IPS-20b (cell line): ENCODE measurements around the gene AP2S1.
A peak's percentile ranks its signal among the peaks of the same experiment; 100 is the strongest.
"Not testable (repeated sequence)": the region's sequence is repeated elsewhere in the genome, so short reads cannot be mapped to it uniquely, and the experiment has no call there.

Experiments
- H3K27ac ChIP-seq: one replicate; pipeline ENCODE4 v1.5.1; 2013; ENCODE audit warnings: low read length
- H3K27me3 ChIP-seq: 2 replicates; pipeline ENCODE4 v1.6.1; 2013; ENCODE audit warnings: mild to moderate bottlenecking, low read length, inconsistent platforms; ENCODE audit not compliant: insufficient read depth
- H3K36me3 ChIP-seq: 2 replicates; pipeline ENCODE4 v1.6.1; 2013; ENCODE audit warnings: low read depth, mild to moderate bottlenecking, inconsistent platforms, low read length, moderate library complexity; ENCODE audit not compliant: insufficient read depth
- H3K4me1 ChIP-seq: 2 replicates; pipeline ENCODE4 v1.6.1; 2013; ENCODE audit warnings: mild to moderate bottlenecking, control low read depth, inconsistent platforms, low read length, moderate library complexity; ENCODE audit not compliant: insufficient read depth
- H3K4me3 ChIP-seq: 2 replicates; pipeline ENCODE4 v1.5.1; 2013; ENCODE audit warnings: mild to moderate bottlenecking, low read length, inconsistent platforms
- H3K9ac ChIP-seq: 2 replicates; pipeline ENCODE4 v1.6.1; 2013; ENCODE audit warnings: low read depth, mild to moderate bottlenecking, inconsistent platforms, low read length, moderate library complexity
- H3K9me3 ChIP-seq: 2 replicates; pipeline ENCODE4 v1.6.1; 2013; ENCODE audit warnings: mild to moderate bottlenecking, low read depth, low read length, inconsistent platforms; ENCODE audit not compliant: insufficient read depth

Gene AP2S1

DNA sequence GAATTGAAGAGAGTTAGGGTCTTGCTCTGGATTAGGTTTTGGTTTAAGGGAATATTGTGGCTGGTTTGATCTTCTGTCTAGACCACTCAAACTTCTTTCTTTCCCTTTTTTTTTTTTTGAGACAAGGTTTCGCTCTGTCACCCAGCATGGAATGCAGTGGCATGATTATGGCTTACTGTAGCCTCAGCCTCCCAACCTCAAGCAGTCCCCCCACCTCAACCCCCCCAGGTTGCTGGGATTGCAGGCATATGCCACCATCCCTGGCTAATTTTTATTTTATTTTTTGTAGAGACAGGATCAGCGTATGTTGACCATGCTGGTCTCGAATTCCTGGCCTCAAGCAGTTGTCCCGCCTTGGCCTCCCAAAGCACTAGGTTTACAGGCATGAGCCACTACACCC lies 31.4 kb upstream of the AP2S1 start:
- no peaks in the 10 kb centered on the region for H3K4me1 ChIP-seq
- H3K27ac ChIP-seq: no peak overlapping the region
- no peaks in the 10 kb centered on the region for H3K27me3 ChIP-seq
- H3K36me3 ChIP-seq: no peaks in the 10 kb centered on the region
- H3K9ac ChIP-seq: no peak overlapping the region; the same call in 1 of the 2 replicates
- H3K9me3 ChIP-seq: no peaks in the 10 kb centered on the region
- no peak overlapping the region for H3K4me3 ChIP-seq

DNA sequence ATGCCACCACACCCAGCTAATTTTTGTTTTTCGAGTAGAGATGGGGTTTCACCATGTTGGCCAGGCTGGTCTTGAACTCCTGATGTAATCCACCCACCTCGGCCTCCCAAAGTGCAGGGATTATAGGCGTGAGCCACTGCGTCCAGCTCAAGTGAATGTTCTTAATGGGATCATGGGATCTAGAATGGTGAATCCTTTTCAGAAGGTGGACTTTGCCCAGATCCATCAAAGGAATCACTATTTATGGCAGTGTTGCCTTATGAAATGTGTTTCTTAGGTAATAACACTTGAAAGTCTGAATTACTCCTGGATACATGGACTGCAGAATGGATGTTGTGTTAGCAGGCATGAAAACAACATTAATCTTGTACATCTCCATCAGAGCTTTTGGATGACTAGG lies 30.4 kb upstream of the AP2S1 start:
- Histone ChIP-seq H3K4me1 (no peaks in the 10 kb centered on the region), H3K36me3 (no peaks in the 10 kb centered on the region), H3K27ac (no peak overlapping the region)

DNA sequence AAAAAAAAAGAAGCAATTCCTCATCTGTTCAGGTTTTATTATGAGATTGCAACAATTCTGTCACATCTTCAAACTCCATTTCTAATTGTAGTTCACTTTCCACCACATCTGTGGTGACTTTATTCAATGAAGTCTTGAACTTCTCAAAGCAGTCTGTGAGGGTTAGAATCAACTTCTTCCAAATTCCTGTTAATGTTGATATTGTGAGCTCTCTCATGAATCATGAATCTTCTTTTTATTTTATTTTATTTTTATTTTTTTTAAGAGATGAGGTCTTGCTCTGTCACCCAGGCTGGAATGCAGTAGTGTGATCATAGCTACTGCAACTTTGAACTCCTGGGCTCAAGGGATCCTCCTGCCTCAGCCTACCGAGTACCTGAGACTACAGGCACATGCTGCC lies 29.8 kb upstream of the AP2S1 start:
- Histone ChIP-seq H3K27me3 (no peaks in the 10 kb centered on the region), H3K36me3 (no peaks in the 10 kb centered on the region), H3K9me3 (no peaks in the 10 kb centered on the region), H3K27ac (no peak overlapping the region), H3K4me3 (no peak overlapping the region), H3K9ac (no peak overlapping the region), H3K4me1 (peaks cover 4% of the 10 kb centered on the region; the same call in 1 of the 2 replicates)

More for the DNA sequence above, 30.4 kb upstream of the AP2S1 start:
- no peaks in the 10 kb centered on the region for H3K9me3 ChIP-seq
- H3K27me3 ChIP-seq: no peaks in the 10 kb centered on the region
- no peak overlapping the region for H3K9ac ChIP-seq
- no peak overlapping the region for H3K4me3 ChIP-seq

DNA sequence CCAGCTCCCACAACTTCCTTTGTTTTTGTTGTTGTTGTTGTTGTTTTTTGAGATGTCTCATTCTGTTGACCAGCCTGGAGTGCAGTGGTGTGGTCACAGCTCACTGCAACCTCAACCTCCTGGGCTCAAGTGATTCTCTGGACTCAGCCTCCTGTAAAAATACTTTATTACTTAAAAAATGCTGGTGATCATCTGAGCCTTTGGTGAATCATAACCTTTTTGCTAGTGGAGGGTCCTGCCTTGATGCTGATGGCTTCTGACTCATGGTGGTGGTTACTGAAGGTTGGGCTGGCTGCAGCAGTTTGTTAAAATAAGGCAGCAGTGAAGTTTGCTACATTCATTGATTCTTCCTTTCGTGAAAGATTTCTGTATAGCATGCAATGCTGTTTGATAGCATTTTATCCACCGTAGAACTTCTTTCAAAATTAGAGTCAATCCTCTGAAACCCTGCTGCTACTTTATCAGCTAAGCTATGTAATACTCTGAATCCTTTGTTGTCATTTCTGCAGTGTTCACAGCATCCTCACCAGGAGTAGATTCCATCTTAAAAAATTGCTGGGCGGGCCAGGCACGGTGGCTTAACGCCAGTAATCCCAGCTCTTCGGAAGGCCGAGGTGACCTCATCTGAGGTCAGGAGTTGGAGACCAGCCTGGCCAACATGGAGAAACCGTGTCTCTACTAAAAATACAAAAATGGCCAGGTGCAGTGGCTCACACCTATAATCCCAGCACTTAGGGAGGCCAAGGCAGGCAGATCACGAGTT lies 28.1 kb upstream of the AP2S1 start:
- Histone ChIP-seq H3K4me3 (no peak overlapping the region), H3K27me3 (no peaks in the 10 kb centered on the region), H3K9me3 (no peaks in the 10 kb centered on the region), H3K4me1 (peaks cover 9% of the 10 kb centered on the region; the same call in 1 of the 2 replicates), H3K27ac (no peak overlapping the region), H3K9ac (no peak overlapping the region), H3K36me3 (no peaks in the 10 kb centered on the region)

DNA sequence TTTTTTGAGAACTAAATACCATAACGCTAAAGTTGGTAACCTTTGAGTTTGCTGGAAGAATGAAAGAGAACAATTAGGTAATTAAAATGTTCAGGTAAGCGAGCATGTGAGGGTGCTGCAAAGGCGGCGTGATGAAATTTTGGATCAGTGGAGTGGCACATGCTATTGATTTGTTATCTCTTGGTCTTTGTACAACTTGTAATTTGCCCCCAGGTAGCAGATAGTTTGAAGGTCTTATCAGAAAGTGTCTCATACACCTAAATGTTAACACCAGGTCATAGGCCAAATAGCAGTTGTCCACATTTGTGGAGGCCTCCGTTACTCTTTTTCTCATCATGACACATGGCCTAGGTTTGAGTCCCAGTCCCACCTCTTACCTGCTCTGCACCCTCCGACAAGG lies 25.0 kb upstream of the AP2S1 start:
- Histone ChIP-seq H3K9me3 (no peaks in the 10 kb centered on the region), H3K36me3 (peaks cover 4% of the 10 kb centered on the region; the same call in 1 of the 2 replicates), H3K4me1 (peaks cover 9% of the 10 kb centered on the region; the same call in 1 of the 2 replicates), H3K27me3 (no peaks in the 10 kb centered on the region), H3K27ac (no peak overlapping the region), H3K4me3 (no peak overlapping the region), H3K9ac (no peak overlapping the region)

DNA sequence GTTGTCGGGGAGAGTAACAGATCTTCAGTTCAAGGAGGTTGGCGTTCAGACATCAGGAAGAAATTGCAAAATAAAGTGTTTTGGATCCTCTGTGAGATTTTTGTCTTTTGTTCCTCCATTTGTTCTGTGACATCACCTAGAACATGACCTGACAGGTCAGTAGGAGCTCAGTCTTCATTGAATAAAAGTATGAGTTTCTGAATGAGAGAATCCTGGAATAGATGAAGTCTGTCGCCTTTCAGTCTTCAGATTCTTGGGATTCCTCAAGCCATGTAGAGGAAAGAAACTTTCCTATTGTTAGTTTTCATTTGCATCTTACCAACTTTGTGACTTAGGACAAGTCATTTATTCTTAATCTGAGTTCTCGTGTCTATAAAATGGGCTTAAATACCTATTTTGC lies 24.6 kb upstream of the AP2S1 start:
- H3K27ac ChIP-seq: no peak overlapping the region
- no peak overlapping the region for H3K9ac ChIP-seq
- no peak overlapping the region for H3K4me3 ChIP-seq
- H3K36me3 ChIP-seq: peaks cover 4% of the 10 kb centered on the region; the same call in 1 of the 2 replicates
- peaks cover 9% of the 10 kb centered on the region; the same call in 1 of the 2 replicates for H3K4me1 ChIP-seq
- H3K9me3 ChIP-seq: no peaks in the 10 kb centered on the region
- H3K27me3 ChIP-seq: no peaks in the 10 kb centered on the region

DNA sequence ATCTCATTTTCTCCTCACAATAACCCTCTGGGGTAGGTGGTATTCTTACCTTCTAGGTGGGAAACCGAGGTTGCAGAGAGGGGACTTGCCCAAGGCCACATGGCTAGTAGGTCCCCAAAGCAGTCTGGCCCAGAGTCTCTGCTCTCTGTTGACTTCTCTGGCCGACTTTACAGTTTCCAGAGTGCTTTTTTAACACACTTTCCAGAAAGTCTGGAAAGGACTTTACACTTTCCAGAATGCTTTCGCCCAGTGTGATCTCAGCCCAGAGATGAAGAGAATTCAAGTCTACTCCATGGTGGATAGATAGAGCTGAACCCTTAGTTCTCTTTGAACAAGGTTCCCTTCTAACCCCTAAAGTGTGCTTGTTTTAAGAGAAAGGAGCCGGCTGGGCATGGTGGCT lies 22.3 kb upstream of the AP2S1 start:
- H3K4me1 ChIP-seq: peaks cover 9% of the 10 kb centered on the region; the same call in 1 of the 2 replicates
- H3K9ac ChIP-seq: no peak overlapping the region
- no peak overlapping the region for H3K4me3 ChIP-seq
- H3K27me3 ChIP-seq: no peaks in the 10 kb centered on the region
- peaks cover 4% of the 10 kb centered on the region; the same call in 1 of the 2 replicates for H3K36me3 ChIP-seq
- H3K9me3 ChIP-seq: no peaks in the 10 kb centered on the region
- H3K27ac ChIP-seq: no peak overlapping the region

DNA sequence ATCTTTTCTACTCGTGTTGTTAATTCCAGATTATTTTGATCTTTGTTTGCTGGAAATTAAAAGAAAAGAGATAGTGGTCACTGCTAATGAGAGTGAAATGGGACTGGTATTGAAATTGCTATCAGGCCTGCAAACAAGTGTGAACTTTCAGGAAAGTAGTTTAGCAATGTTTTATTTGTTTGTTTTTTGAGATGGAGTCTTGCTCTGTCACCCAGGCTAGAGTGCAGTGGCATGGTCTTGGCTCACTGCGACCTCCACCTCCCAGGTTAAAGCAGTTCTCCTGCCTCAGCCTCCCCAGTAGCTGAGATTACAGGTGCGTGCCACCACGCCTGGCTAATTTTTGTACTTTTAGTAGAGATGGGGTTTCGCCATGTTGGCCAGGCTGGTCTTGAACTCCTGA lies 20.5 kb upstream of the AP2S1 start:
- not testable (repeated sequence) for H3K4me3 ChIP-seq, H3K27me3 ChIP-seq, H3K9ac ChIP-seq, H3K27ac ChIP-seq, H3K9me3 ChIP-seq, H3K36me3 ChIP-seq
- peaks cover 19% of the 10 kb centered on the region for H3K4me1 ChIP-seq

DNA sequence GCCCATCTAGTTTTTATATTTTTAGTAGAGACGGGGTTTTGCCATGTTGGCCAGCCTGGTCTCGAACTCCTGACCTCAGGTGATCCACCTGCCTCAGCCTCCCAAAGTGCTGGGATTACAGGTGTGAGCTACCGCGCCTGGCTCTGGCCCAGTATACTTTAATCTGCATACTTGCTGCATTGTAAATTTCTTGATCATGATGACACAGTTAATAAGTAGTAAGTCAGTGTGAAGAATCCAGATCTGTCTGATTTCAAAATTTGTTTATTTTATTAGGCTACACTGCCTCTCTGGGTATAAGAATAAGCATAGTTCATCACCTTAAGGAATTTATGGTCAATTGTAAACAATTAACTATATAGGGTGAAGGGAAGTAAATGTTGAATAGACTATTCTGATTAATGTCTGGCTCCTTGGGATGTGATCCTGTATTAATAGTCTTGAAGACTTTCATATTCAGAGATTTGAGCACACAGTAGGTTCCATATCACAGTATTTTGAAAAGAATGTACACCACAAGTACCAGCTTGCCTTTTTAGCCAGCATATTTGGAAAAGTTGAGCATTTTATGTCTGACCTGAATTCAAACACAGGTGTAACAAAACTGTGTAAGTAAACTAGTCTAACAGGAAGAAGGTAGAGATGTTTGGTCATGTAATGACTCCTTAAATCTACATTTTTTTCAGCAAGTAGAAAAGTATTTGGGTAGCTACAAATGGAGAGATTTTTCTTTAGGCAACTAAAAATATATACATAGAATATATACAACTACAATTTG lies 17.6 kb upstream of the AP2S1 start:
- no peak overlapping the region for H3K4me3 ChIP-seq
- H3K27ac ChIP-seq: no peak overlapping the region
- H3K4me1 ChIP-seq: peaks cover 23% of the 10 kb centered on the region
- peaks cover 4% of the 10 kb centered on the region; the same call in 1 of the 2 replicates for H3K36me3 ChIP-seq
- no peak overlapping the region for H3K9ac ChIP-seq
- no peaks in the 10 kb centered on the region for H3K9me3 ChIP-seq
- H3K27me3 ChIP-seq: no peaks in the 10 kb centered on the region

DNA sequence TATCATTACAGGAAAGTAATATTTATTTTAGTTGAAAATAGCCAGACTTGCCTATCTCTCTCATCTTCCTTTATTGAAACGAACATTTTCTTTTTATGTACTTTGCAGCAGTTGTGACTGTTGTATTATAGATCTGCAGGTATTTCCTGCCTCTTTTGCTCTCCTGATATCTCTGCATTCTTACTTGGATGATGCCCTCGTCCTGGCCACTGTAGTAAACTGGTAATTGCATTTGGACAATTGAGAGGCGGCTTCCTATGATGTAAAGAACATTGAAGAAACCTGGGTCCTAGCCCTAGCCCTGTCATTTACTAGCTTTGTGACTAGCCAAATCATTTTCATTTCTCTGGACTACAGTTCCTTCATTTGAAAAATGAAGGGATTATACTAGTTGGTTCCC lies 16.5 kb upstream of the AP2S1 start:
- Histone ChIP-seq H3K36me3 (no peaks in the 10 kb centered on the region), H3K4me3 (no peak overlapping the region), H3K27me3 (no peaks in the 10 kb centered on the region), H3K9ac (no peak overlapping the region), H3K27ac (no peak overlapping the region), H3K9me3 (no peaks in the 10 kb centered on the region), H3K4me1 (peaks cover 34% of the 10 kb centered on the region)

DNA sequence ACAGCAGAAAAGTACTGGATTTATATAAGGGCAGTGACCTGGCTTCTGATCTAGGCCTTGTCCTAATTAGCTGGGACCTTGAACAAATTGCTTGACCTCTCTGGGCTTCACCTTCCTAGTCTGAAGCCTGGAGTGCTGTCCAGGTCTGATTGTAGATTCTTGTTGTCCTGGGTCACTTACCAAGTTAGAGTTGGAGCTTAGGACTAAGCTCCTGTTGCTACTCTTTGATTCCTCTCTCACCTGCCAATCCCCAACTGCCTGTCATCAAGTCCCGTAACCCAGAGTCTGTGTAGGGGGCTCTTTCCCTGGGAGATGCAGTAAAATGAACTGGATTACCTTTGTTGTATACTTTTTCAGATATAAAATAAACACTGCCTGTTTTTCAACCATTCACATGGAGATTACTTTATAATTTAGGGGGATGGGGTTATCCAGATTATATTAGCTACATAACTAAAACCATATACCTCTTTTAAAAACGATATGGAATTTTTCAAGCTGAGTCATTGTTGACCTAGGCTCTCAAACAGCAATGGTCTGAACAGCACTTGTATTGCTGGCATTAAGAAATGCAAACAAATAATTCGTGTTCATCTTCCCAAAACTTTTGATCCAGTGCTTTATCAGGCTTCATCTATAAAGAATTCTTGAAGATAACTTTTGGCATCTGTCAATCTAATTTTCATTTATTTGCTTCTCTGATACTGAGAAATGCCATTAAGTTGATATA lies 15.9 kb upstream of the AP2S1 start:
- Histone ChIP-seq H3K36me3 (no peaks in the 10 kb centered on the region), H3K4me3 (no peak overlapping the region), H3K27me3 (no peaks in the 10 kb centered on the region), H3K4me1 (peaks cover 34% of the 10 kb centered on the region), H3K27ac (no peak overlapping the region), H3K9ac (peak overlapping the region; percentile 4; the same call in 1 of the 2 replicates), H3K9me3 (no peaks in the 10 kb centered on the region)
